Loucy (cell line): ENCODE measurements around the gene SNX8.

Source experiments
- H2AFZ ChIP-seq: fragments of 200-600 bp; sonication (generic); 2 replicates; pipeline ENCODE4 v1.6.0; 2016; ENCODE audit warnings: antibody characterized with exemption, mild to moderate bottlenecking, low read length, moderate library complexity
- H3F3A ChIP-seq: fragments of 200-600 bp; 2 replicates; pipeline ENCODE4 v1.6.0; 2016; ENCODE audit warnings: antibody characterized with exemption, low read depth, mild to moderate bottlenecking
- H3K27me3 ChIP-seq: fragments of 200-600 bp; sonication (generic); 2 replicates; pipeline ENCODE4 v1.6.1; 2014; ENCODE audit warnings: low read length, mild to moderate bottlenecking; ENCODE audit not compliant: insufficient read depth, poor library complexity, severe bottlenecking
- H3K36me3 ChIP-seq: fragments of 200-600 bp; sonication (generic); 2 replicates; pipeline ENCODE4 v1.6.1; 2016; ENCODE audit warnings: low read length; ENCODE audit not compliant: insufficient read depth
- H3K4me1 ChIP-seq: fragments of 200-600 bp; sonication (generic); 2 replicates; pipeline ENCODE4 v1.5.1; 2014; ENCODE audit warnings: low read length, mild to moderate bottlenecking; ENCODE audit not compliant: insufficient read depth, poor library complexity, severe bottlenecking
- H3K4me2 ChIP-seq: fragments of 200-600 bp; sonication (generic); 2 replicates; pipeline ENCODE4 v1.6.0; 2014; ENCODE audit warnings: antibody characterized with exemption, low read length, low read depth, mild to moderate bottlenecking; ENCODE audit not compliant: poor library complexity, severe bottlenecking
- H3K4me3 ChIP-seq: fragments of 200-600 bp; sonication (generic); 2 replicates; pipeline ENCODE4 v1.5.1; 2014; ENCODE audit warnings: low read length, mild to moderate bottlenecking, mixed read lengths; ENCODE audit not compliant: poor library complexity, severe bottlenecking
- H3K79me2 ChIP-seq: fragments of 200-600 bp; sonication (generic); 2 replicates; pipeline ENCODE4 v1.6.1; 2014; ENCODE audit warnings: low read length; ENCODE audit not compliant: insufficient read depth
- H3K9ac ChIP-seq: fragments of 200-600 bp; sonication (generic); 2 replicates; pipeline ENCODE4 v1.6.0; 2014; ENCODE audit warnings: mild to moderate bottlenecking, low read depth, low read length, moderate library complexity; ENCODE audit not compliant: poor library complexity, severe bottlenecking
- H3K9me2 ChIP-seq: fragments of 200-600 bp; sonication (generic); replicated peaks from 2 replicates; pipeline ENCODE4 v1.6.1; 2016; ENCODE audit warnings: low read depth, low read length, mixed read lengths
- H3K9me3 ChIP-seq: fragments of 200-600 bp; sonication (generic); 2 replicates; pipeline ENCODE4 v1.6.1; 2014; ENCODE audit warnings: mild to moderate bottlenecking, antibody characterized with exemption, low read length, low read depth; ENCODE audit not compliant: insufficient read depth
- H4K20me1 ChIP-seq: fragments of 200-600 bp; sonication (generic); 2 replicates; pipeline ENCODE4 v1.6.0; 2014; ENCODE audit warnings: antibody characterized with exemption, low read length, mild to moderate bottlenecking; ENCODE audit not compliant: insufficient read depth, poor library complexity, severe bottlenecking
- EZH2phosphoT487 ChIP-seq: fragments of 200-600 bp; IDR thresholded peaks from 2 replicates; pipeline ENCODE4 v1.6.1; 2018; ENCODE audit warnings: antibody characterized with exemption, mild to moderate bottlenecking, moderate library complexity, borderline replicate concordance
- TF ChIP-seq, protein P1 (sequence below): fragments of 200-600 bp; sonication (generic); conservative IDR thresholded peaks from 2 replicates; pipeline ENCODE4 v1.5.1; 2014; ENCODE audit warnings: mild to moderate bottlenecking, antibody characterized with exemption, low read length

The SNX8 gene

DNA sequence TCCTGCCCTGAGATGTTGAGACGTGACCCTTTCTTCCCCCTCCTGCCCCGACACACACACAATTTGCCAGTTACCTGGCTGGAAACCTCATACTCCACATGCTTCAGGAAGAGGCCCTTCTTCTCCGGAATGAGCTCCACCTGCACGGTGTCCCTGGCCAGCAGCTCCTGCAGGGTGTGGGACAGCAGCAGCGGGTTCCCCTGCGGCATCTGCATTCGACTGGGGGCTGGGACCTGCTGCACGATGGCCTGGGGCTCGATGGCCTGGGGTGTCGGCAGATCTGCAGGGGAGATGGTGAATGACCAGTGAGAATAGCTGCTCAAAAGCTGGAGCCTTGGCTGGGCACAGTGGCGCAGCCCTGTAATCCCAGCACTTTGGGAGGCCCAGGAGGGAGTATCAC is 36.2 kb downstream of the SNX8 start:
- H3K9me3 ChIP-seq = no peaks in the 10 kb centered on the region
- no peak overlapping the region for H3K9ac ChIP-seq
- H3K36me3 ChIP-seq = peaks cover 4% of the 10 kb centered on the region; the same call in 1 of the 2 replicates
- TF ChIP-seq, protein P1, sequence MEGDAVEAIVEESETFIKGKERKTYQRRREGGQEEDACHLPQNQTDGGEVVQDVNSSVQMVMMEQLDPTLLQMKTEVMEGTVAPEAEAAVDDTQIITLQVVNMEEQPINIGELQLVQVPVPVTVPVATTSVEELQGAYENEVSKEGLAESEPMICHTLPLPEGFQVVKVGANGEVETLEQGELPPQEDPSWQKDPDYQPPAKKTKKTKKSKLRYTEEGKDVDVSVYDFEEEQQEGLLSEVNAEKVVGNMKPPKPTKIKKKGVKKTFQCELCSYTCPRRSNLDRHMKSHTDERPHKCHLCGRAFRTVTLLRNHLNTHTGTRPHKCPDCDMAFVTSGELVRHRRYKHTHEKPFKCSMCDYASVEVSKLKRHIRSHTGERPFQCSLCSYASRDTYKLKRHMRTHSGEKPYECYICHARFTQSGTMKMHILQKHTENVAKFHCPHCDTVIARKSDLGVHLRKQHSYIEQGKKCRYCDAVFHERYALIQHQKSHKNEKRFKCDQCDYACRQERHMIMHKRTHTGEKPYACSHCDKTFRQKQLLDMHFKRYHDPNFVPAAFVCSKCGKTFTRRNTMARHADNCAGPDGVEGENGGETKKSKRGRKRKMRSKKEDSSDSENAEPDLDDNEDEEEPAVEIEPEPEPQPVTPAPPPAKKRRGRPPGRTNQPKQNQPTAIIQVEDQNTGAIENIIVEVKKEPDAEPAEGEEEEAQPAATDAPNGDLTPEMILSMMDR = no peak
- no peak for TF ChIP-seq EZH2phosphoT487
- H3F3A ChIP-seq = no peaks in the 10 kb centered on the region
- no peak overlapping the region for H3K4me2 ChIP-seq
- H3K27me3 ChIP-seq = no peaks in the 10 kb centered on the region
- no peaks in the 10 kb centered on the region for H3K9me2 ChIP-seq
- no peak overlapping the region for H3K4me3 ChIP-seq
- H3K4me1 ChIP-seq = peaks cover 9% of the 10 kb centered on the region
- no peaks in the 10 kb centered on the region for H3K79me2 ChIP-seq
- H2AFZ ChIP-seq = no peak overlapping the region
- H4K20me1 ChIP-seq = no peaks in the 10 kb centered on the region

DNA sequence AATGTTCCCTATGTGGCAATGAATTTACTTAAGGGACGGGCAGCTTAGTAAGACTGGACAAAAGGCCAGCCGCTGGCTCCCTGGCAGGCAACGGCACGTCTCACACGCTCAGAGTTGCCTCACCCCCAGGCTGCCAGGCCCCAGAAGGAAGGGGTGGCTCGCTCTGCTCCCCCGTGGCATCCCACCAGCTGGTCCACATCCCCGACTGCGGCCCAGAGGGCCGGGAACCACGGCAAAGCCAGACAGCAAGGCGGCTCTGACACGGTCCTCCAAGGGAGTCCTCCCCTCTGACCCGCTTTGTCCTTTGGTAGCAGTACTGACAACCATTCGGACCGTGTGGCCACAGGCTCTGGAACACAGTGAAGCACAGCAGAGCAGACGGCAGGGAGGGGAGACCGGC is 38.1 kb downstream of the SNX8 start:
- TF ChIP-seq EZH2phosphoT487 = no peak
- TF ChIP-seq, protein P1 = no peak
- Histone ChIP-seq H4K20me1 (no peaks in the 10 kb centered on the region), H2AFZ (no peak overlapping the region), H3K9ac (no peak overlapping the region), H3K27me3 (no peaks in the 10 kb centered on the region), H3K4me1 (peaks cover 9% of the 10 kb centered on the region), H3F3A (no peaks in the 10 kb centered on the region), H3K79me2 (no peaks in the 10 kb centered on the region), H3K9me3 (no peaks in the 10 kb centered on the region), H3K36me3 (peaks cover 10% of the 10 kb centered on the region; the same call in 1 of the 2 replicates), H3K4me2 (no peak overlapping the region), H3K9me2 (no peaks in the 10 kb centered on the region), H3K4me3 (no peak overlapping the region)

DNA sequence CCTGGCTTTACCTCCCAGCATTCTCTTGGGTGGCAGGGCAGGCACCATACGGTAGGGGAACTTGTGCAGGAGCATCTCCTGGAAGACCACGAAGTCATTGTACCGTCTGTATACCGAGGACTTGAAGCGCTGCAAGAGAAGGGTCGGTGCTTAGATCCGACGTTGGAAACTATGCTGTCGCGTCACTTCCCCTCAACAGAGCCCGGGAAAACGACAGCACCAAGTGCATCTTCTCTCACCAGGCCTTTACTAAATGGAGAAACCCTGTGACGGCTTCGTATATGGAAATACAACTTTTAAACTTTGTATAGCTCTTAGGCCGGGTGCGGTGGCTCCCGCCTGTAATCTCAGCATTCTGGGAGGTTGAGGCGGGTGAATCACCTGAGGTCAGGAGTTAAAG is 39.1 kb downstream of the SNX8 start:
- no peak overlapping the region for H2AFZ ChIP-seq
- no peak overlapping the region for H3K4me3 ChIP-seq
- TF ChIP-seq, protein P1 = no peak
- no peak for TF ChIP-seq EZH2phosphoT487
- H3F3A ChIP-seq = no peaks in the 10 kb centered on the region
- no peaks in the 10 kb centered on the region for H3K9me3 ChIP-seq
- H4K20me1 ChIP-seq = no peaks in the 10 kb centered on the region
- H3K36me3 ChIP-seq = peaks cover 11% of the 10 kb centered on the region; the same call in 1 of the 2 replicates
- peaks cover 2% of the 10 kb centered on the region for H3K4me1 ChIP-seq
- no peaks in the 10 kb centered on the region for H3K27me3 ChIP-seq
- H3K9ac ChIP-seq = no peak overlapping the region
- no peaks in the 10 kb centered on the region for H3K9me2 ChIP-seq
- H3K79me2 ChIP-seq = no peaks in the 10 kb centered on the region
- H3K4me2 ChIP-seq = no peak overlapping the region
